ENCODE data around the gene ALS2.
"Not testable (repeated sequence)": the region's sequence is repeated elsewhere in the genome, so short reads cannot be mapped to it uniquely, and the experiment has no call there.

Gene ALS2

DNA sequence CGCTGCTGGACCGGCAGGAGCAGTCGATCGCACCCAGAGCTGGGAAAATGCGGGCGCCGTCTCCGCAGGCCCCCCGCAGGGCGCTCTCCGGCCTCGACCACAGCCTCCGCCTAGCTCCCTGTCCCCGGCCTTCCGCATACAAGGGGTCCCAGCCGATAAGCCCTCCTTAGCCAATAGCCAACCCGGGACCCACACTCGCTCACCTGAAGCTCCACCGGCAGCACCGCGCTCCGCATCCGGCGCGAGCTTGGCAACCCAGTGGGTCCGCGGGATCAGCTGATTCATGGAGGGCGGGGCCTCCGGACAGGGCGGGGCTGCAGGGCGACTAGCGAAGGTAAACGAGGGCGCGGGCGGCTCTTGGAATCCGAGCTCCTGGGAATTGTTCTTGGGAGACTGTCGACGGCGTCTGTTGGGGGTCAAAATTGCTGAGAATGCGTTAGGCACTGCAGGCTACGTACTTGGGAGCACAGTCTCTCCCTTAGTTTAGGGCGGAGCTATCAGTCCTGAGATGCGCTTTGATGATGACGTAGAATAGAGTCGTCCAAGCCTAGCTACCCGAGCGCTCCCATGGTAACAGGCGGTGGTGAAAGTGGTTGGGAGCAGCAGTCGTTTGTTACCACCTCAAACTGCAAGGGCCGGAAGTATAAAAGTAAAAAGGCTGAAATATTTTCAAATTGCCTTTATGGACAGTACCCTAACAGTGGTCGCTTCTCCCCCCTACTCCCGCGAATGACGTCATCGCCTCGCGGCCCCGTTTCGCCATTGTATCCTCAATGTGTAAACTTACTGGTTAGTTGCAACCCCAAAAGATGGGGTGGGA, at the start of gene ALS2:
Gene ALS2, minus strand, starts transcription at position 260 of the 820 bp plus-strand sequence. CDS start 12,048 bp downstream, outside the sequence.
- DNase-seq (ENCODE audit: low read depth), result peak; percentile 89

DNA sequence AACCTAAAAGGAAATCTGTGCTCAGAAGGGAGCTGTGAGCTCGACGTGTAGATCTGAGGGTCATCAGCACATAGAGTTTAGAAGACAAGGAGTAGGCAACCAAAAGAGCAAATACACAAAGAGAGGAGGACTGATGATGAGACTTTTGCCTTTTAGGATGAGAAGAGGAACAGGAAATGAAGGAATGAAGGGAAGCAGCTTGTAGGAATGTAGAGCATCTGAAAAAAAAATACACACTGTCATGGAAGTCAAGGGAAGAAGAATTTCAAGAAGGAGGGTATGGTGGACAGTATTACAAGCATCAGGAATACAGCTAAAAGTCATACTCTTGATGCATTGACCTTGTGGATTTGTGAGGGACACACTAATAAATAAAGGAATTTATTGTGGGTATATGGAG, 47.5 kb upstream of the ALS2 start:
- DNase-seq (ENCODE audit: low read depth), result no peak

DNA sequence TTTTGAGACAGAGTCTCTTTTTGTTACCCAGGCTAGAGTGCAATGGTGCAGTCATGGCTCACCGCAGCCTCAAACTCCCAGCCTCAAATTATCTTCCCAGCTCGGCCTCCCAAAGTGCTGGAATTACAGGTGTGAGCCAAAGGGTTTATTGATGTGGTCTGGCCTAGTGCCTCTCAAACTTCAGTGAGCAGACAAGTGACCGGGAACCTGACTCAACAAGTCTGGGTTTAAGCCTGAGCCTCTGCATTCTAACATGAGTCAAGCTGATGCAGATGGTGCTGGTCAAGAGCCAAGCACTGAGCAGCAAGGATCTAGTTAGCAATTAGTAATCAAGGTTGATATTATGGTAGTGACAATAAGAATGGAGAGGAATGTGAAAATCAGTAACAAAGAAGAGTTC, 46.9 kb upstream of the ALS2 start:
- no peak for DNase-seq (ENCODE audit: low read depth)

DNA sequence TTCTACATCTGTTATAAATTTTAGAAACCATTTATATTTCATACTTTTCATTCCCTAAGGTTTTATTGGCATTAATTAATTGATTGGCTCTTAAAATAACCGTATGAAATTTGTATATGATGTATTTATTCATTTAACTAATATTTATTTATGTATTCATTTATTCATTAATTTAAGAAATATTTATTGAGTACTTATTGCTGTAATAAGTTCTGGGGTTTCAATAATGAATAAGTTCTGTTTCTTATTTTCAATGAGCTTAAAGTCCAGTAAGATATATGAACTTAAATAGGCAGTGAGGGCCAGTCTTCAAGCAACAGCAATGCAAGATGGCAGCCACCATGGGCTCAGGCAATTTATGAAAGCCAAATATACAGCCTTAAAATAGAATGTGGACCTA, 43.5 kb upstream of the ALS2 start:
- DNase-seq (ENCODE audit: low read depth), result no peak

DNA sequence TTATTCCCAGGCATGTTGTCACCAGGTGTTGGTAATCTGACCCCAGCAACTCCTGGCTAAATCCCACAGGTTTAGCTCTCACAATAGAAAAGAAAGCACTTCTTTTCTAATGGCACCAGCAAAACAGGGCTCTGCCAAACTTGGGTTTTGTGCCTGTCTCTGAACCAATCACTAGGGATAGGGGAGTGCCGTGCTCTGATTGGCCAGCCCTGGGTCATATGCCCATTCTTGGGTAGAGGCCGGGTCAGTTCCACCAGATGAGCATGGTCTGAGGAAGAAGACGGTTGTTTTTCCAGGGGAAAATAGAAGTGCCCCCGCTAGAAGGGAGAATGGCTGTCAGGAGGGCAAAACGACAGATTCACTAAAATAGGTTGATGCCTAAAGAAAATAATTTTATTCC, 40.3 kb upstream of the ALS2 start:
- no peak for DNase-seq (ENCODE audit: low read depth)

DNA sequence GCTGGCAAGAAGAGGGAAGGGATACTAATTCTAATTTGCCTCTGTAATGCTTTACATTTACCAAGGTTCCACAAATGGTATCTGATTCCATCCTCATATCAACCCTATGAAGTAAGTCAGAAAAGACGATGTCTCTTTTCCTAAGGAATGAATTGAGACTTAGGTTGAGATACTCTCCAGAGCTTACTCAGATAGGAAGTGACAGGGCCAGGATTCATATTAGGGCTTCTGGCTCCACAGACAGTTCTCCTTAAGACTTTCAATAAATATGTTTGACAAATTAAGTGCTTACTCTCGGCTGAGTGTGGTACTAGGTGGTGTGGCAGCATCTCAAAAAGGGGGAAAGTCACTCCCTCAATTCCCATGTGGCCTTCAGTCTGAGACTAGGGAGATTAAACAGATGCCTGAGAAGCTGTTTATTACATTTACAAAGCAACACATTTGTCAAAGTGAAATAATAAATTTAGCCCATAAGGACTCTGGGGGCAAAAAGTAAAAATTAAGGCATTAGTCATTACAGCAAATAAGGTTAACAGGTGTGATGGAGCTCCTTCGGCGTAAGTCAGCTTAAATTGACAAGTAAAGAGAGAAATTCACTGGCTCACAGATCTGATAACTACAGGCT, 39.8 kb upstream of the ALS2 start:
- no peak for DNase-seq (ENCODE audit: low read depth)

DNA sequence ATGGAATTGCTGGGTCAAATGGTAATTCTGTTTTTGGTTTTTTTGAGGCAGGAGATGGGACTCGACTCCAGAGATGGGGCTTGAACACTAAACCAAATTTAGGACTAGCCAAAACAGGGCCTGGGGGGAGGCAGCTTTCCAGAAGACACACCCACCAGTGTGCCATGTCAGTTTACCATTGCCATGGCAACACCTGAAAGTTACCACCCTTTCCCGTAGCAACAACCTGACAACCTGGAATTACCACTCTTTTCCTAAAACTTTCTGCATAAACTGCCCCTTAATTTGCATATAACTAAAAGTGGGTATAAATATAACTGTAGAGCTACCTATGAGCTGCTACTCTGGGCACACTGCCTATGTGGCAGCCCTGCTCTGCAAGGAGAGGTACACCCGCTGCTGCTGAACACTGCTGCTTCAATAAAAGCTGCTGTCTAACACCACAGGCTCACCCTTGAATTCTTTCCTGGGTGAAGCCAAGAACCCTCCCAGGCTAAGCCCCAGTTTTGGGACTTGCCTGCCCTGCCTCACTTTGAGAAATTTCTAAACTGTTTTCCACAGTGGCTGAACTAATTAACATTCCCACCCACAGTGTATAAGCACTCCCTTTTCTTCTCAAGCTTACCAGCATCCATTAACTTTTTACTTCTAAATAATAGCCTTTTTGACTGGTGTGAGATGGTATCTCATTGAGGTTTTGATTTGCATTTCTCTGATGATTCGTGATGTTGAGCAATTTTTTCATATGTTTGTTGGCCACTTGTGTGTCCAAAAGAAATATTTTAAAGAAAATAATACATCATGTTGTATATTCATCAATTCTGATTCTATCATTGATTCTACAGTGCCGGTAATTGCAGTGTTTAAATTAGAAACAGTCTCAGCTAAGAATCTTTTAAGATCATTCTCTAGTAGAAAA, 36.2 kb upstream of the ALS2 start:
- no peak for DNase-seq (ENCODE audit: low read depth)

DNA sequence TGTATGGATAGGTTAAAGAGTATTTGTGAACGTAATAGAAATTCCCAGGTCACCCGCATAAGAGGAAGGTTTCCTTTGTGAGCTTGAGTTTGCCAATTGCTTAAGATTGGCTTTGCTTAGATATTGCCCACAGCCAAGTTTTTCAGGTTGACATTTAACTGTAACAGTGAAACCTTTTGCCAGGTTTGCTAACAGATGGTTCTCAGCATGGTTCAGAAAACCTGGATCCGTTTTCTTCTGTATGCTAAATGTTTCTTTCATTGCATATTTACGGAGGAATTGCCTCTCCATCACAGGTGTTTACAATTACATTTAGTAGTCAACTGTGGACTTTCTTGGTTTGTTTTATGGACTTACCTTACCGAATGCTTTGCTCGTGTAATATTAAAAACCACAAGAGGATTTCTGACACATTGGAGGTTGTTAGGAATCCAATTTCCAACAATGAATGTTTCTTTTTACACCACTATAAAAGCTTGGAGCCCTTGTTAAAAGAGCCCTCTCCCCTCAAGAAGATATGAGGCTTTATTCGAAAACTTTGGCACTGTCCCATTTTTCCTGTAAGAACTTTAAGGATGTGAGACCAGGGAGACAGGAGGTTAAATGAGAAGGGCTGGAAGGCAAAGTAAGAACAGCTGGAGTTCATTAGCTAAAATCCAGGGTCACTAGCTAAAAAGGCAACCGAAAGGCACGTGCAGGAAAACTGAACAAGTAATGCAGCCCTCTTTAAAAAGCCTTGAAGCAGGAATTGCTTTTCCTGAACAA, 33.4 kb upstream of the ALS2 start:
- no peak for DNase-seq (ENCODE audit: low read depth)

DNA sequence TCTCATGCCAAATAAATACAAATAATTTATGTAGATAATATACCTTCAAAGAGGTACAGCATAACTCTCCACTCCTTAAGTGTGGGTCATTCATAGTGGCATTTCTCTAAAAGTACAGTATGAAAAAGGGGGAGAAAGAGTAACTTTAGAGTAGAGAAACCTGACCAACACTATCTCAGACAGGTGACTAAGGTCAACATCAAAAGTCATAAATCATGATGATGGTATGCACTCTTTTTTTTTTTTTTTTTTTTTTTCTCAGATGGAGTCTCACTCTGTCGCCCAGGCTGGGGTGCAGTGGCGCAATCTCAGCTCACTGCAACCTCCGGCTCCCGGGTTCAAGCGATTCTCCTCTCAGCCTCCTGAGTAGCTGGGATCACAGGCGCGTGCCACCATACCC, 29.9 kb upstream of the ALS2 start:
- not testable (repeated sequence) for DNase-seq (ENCODE audit: low read depth)

DNA sequence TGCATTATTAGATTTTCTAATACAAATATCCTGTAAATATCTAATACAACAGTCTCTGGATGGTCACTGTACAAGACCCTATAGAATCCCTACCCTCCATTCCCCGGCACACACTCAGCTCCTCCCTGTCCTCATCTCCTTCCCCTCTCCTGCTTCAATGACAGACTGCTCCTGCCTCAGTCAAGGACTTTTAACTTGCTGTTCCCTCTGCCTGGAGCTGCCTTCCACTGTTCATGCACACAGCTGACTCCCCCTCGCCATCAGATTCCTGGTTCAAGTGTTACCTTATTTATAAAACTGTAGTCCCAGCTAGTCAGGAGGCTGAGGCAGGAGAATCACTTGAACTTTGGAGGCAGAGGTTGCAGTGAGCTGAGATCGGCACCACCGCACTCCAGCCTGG, 28.9 kb upstream of the ALS2 start:
- DNase-seq (ENCODE audit: low read depth), result no peak

DNA sequence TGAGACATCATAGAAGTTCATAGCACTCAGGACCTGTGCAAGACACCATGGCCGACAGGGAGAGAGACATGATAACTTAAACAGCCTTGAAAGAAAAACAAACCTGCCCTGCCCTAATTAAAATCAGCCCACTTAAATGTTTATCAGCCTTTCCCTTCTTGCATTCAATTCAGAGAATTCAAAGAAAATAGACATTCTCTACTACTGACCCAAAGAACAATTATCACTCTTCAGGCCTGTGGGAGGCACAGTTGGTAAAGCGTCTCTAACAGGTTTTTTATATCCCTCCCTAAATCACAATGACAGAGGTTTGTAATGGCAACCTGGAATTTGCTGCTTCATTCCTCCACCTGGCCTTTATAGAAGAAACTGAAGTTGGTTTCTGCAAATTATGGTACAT, 27.3 kb upstream of the ALS2 start:
- DNase-seq (ENCODE audit: low read depth), result no peak

DNA sequence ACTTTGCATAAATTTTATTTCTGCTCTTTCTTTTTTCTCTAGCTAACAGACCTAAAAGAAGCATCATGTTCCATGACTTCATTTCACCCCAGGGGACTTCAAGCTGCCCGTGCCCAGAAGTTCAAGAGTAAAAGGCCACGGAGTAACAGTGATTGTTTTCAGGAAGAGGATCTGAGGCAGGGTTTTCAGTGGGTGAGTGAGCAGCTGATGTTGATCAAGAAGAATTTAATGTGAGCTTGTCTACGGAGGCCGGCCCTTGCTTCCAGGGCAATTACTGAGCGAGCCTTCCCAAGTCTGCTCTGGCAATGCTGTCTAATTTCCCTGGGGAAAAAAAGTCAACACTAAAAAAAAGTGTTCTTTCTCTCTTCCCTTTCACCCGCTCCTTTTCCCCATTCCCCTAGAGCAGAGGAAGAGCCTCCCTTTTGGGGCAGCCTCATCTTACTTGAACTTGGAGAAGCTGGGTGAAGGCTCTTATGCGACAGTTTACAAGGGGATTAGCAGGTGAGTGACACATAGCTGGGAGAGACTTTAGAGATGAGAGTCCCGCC, 26.8 kb upstream of the ALS2 start:
- DNase-seq (ENCODE audit: low read depth), result no peak

DNA sequence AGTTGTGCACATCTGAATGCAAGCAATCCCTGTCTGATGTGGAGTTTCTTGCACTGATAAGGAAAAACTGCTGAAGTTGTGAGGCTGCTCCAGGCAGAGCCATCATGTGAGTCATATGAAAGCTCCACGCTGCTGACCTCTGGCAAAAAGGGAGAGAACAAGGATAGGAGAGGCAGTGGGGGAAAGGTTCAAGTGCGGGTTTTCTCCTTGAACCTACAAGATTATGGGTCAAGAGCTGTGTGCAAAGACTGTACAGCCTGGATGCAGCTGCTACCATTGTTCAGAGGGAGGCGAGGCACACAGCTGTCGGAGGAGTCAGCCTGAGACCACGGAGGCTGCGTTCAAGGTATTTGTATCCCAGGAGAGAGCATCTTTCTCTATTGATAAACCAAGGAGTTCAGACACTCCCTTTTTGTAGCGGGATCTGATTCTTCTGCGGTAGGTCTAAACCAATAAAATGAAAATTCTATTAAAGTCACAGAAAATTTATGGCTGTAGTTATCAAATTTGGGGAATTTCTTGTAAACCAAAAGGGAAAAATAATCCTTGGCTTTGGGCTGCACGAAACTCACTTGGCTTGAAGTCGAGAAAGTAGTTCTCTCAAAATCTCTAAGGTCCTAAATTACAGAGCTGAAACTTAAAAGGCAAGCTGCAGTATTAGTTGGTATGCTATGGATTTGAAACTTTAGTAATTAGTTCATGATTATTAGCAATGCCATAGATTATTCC, 25.9 kb upstream of the ALS2 start, which contains the start of gene CDK15:
Gene CDK15, plus strand, starts transcription at position 96 of the 729 bp plus-strand sequence. Its CDS starts 128 bp downstream, at position 224.
- DNase-seq (ENCODE audit: low read depth), result no peak

DNA sequence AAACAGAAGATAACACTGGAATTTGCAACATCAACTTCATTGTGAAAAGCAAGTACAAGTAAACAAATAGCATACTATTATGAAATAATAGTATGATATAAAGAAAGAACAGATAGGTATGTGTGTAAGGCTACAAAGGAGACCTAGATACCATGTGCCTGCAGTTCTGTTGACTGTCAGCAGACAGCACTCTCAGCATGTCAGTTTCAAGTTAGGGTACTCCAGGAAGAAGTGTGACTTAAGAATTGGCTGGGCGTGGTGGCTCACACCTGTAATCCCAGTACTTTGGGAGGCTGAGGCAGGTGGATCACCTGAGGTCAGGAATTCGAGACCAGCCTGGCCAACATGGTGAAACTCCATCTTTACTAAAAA, 18.2 kb upstream of the ALS2 start:
- DNase-seq (ENCODE audit: low read depth), result not testable (repeated sequence)

DNA sequence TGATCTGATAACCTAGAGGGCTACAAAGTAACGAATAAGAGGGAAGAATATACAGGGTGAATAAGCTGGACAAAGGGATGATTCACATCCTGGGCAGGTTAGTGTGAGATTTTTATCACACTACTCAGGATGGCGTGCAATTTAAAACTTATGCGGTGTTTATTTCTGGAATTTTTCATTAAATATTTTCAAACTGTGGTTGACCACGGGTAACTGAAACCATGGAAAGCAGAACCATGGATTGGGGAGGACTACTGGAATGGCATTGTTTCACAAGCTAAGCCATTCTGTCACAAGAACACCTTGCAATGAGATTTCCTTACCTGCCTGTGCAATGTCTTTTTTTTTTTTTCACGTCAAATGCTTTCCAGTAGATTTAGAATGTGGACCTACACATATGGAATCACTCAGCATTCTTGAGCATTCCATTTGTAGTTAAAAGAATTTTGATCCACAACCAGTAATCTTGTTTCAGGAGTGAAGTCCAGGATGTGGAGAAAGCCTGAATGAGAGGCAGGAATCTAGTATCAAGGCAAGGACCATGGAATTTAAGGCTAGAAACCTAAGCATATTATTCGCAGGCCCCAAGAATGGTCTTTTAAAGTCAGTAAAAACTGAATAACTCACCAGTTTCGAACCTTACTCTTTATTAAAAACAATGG, 17.6 kb upstream of the ALS2 start:
- DNase-seq (ENCODE audit: low read depth), result no peak

DNA sequence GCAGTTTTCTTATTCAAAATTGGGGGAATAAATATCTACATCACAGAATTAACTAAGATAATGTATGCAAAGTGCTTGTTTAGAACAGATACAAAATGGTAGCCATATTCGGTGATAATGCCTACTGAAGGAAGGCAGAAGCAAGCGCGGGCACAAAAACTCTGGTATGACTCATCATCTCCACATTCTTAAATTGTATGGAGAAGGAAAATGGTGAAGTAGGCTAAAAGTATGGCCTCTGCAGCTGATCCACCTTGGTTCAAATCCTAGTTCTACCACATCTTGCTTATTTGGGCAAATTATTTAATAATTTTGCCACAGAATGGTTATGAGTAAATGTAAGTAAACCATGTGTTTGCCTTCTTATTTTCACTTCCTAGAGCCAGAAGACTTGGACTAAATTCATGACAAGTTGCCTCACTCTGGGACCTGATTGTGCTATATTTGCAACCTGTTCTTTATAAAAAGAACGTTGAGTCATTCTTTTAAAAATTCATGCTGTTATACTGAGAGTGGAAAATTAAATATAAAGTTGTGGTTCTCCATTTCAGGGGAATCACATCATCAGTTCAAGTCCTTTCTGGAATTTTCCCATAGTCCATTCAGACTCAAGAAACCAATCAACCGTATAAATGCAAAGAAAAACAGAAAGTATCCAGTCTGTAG, 16.6 kb upstream of the ALS2 start:
- no peak for DNase-seq (ENCODE audit: low read depth)

DNA sequence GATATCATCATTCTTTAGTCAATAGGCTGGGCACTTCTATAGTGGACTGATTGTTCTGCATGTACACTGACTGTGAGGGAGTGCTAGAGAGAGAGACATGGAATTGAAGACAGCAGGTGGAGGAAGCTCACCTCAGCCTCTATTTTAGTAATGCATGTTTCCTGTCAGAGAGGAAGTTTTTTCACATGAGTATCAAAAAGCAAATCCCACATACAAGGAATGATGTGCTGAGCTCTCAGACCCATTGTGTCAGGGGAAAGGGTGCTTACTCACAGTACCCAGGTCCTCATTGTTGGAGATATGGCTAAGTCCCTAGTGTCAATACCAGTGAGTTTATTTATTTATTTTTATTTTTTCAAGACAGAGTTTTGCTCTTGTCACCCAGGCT, 15.7 kb upstream of the ALS2 start:
- no peak for DNase-seq (ENCODE audit: low read depth)

DNA sequence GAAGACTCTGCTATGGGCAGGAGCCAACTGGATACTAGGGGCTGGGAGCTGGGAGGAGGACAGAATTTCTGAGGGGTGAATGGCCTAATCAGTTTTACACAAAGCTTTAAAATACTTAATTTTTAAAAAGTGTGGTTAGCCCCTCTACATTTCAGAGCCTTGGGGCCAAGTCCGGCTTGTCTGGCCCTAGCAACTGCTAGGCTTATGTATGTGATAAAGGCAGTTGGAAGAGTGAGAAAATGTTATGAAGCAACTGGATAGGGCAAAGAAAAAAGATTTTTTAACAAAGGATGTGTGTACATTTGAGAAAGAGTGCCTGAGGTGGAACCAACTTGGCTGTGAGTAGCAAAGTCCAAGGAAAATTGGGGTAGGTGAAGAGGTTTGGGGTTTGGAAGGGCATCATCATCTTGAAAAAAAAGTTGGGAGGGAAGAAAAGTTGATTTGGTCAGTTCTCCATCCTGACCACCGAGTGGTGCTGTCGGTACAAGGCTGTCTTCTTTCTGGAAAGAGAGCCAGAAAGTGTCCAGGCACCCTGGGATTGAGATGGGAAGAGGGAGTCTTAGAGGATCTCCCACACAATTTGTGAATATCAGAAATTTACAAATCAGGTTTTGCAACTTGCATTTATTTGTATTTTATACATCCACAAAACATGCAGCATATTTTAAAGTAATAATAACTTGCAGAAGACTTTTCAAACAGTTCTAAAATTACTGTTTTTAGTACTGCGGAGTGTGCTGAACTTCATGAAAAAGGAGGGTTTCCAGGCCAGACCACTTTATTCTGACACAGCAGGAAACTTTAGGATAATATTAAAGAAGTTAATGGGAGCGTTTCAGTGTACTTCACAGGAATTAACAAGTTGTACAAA, 15.1 kb upstream of the ALS2 start:
- DNase-seq (ENCODE audit: low read depth), result no peak

DNA sequence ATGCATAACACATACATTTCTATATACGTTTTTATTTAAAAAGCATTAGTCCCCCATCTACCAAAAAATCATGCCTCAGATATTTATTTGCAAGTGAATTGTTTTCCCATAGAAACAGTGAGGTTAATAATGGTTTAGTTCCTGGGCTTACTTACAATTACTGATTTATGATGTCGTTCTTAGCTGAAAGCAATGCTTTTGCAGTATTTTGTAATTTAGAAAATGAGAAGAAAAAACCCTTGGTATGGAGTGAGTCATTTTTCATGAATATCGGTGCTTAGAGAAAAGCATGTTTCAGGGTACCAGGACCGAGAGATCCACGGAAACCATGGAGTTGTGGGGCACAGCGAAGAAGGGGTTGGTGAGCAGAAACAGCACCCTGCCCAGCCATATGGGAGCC, 13.6 kb upstream of the ALS2 start:
- no peak for DNase-seq (ENCODE audit: low read depth)
